Daoy (cell line): ENCODE data around the gene SERPINF2. TPM values are rescaled to one million over a fixed set of nuclear protein-coding genes. Genes with fewer than 3 reads are reported as not detected.
A peak's percentile ranks its signal among the peaks of the same experiment; 100 is the strongest.
"Not testable (repeated sequence)": the region's sequence is repeated elsewhere in the genome, so short reads cannot be mapped to it uniquely, and the experiment has no call there.

ENCODE experiments used
- DNase-seq: peaks from one replicate; pipeline ENCODE4 v3.0.0-alpha.2; 2015; ENCODE audit warnings: low read depth
- total RNA-seq: library from RNA; depleted of rRNA; stranded (reverse); fragments of >200 nt; shearing (Covaris generic); gene quantifications from 2 replicates; pipeline ENCODE4 v1.2.3, GENCODE V29; 2014

The SERPINF2 gene
- total RNA-seq, 1 experiment from 2014 or later: 0.06 TPM

GRCh38 chr17:1735418-1735817 is 7.3 kb upstream of the SERPINF2 start:
- DNase-seq: no peak

GRCh38 chr17:1735834-1736347 is 6.8 kb upstream of the SERPINF2 start:
- no peak for DNase-seq

GRCh38 chr17:1736348-1737281 is 6.1 kb upstream of the SERPINF2 start:
- peak; percentile 91 for DNase-seq

GRCh38 chr17:1737531-1738291 is 5.0 kb upstream of the SERPINF2 start:
- DNase-seq: no peak

DNA sequence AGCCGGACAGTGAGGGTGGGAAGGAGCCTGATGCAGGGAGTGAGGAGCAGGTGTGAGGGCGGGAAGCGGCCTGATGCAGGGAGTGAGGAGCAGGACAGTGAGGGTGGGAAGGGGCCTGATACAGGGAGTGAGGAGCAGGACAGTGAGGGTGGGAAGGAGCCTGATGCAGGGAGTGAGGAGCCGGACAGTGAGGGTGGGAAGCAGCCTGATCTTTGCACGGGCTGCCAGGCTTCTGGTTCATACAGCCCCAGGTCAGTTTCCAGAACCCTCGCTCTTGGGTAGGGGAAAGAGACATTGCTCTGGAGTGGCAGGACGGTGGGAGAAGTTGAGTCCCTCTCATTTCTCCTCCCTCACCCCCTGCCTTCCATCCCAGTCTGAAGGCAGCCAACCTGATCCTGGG is 772 bp upstream of the SERPINF2 start:
- DNase-seq: not testable (repeated sequence)

- DNase-seq: no peak
Measured at GRCh38 chr17:1743088-1743439, 393 bp downstream of the SERPINF2 start.

DNA sequence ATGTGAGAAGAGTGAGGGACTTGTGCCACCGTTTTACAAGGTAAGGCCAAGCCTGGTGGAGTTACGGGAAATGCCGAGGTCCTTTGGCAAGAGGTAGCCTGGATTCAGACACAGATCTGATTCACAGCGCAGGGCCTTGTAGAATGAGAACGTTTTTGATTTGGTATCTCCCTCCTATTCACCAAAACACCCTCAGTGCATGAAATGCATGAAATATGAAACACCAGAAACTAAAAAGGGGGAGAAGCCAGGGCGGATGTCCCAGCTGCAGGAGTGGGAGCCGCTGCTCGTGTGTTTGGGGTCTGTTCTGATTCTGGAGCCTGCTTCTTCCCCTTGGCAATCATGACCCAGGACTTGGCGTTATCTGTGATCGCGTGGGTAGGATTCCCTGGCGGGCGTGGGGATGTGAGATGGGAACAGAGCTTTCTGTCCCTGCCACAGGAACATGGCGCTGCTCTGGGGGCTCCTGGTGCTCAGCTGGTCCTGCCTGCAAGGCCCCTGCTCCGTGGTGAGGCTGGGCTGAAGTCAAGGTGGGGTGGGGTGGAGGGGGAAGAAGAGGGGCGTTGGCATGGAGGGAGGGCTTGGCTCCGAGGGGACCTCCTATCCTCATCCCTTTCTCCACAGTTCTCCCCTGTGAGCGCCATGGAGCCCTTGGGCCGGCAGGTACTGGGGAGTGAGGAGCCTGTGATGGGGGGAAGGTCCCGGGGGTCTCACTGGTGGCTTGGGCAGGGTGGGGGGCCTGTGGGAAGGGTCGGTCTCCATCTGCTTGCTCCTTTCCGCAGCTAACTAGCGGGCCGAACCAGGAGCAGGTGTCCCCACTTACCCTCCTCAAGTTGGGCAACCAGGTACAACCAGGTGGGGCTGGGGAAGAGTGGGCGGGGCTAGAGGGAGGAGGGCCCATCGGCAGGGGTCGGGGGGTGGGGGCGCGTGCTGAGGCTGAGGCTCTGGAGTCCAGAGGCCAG is 2.2 kb downstream of the SERPINF2 start:
- no peak for DNase-seq

GRCh38 chr17:1745513-1746020 is 2.9 kb downstream of the SERPINF2 start:
- DNase-seq: no peak

DNA sequence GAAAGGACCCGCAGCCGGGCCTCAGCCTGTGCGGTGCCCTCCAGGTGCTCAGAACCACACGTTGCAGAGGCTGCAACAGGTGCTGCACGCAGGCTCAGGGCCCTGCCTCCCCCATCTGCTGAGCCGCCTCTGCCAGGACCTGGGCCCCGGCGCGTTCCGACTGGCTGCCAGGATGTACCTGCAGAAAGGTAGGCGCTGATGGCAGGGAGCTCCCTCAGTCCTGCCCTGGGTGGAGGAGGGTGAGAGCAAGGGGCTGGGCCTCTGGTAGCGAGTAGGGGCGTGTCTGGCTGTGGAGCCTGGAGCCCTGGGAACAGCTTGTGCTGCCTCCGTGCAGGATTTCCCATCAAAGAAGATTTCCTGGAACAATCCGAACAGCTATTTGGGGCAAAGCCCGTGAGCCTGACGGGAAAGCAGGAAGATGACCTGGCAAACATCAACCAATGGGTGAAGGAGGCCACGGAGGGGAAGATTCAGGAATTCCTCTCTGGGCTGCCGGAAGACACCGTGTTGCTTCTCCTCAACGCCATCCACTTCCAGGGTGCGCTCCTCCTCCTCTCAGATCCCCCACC is 4.4 kb downstream of the SERPINF2 start:
- DNase-seq: no peak

- no peak for DNase-seq
Measured at GRCh38 chr17:1750628-1751027, 8.0 kb downstream of the SERPINF2 start.

- no peak for DNase-seq
Measured at GRCh38 chr17:1752425-1753262, 10.0 kb downstream of the SERPINF2 start.

GRCh38 chr17:1753767-1754429 is 11.2 kb downstream of the SERPINF2 start:
- no peak for DNase-seq

GRCh38 chr17:1754430-1755112 is 11.9 kb downstream of the SERPINF2 start:
- no peak for DNase-seq

GRCh38 chr17:1755252-1755826 is 12.7 kb downstream of the SERPINF2 start:
- DNase-seq: no peak

- DNase-seq: no peak
Measured at GRCh38 chr17:1755827-1756262, 13.2 kb downstream of the SERPINF2 start.

- no peak for DNase-seq
Measured at GRCh38 chr17:1758807-1759206, 16.1 kb downstream of the SERPINF2 start.

GRCh38 chr17:1759529-1759928 is 16.9 kb downstream of the SERPINF2 start:
- no peak for DNase-seq

- DNase-seq: no peak
Measured at GRCh38 chr17:1762233-1762900, 19.7 kb downstream of the SERPINF2 start.
